Measurements from ENCODE around the gene CPNE4. TPM values are rescaled to one million over a fixed set of nuclear protein-coding genes. Genes with fewer than 3 reads are reported as not detected.

CPNE4 gene
- total and polyA plus RNA-seq, 8 donors, result 0.14 to 1.7 (median 0.66) TPM

- WGBS, 2 donors, result 56 to 63% methylated on average over 1 of the region's 1 CpG
- no peak overlapping the region for H3K27ac ChIP-seq
- H3K4me1 ChIP-seq, result no peaks in the 10 kb centered on the region
- FAIRE-seq, result no peak
- no peaks in the 10 kb centered on the region for H3K36me3 ChIP-seq
- no peak for DNase-seq
- no peaks in the 10 kb centered on the region for H3K9me3 ChIP-seq
- no peaks in the 10 kb centered on the region for H3K27me3 ChIP-seq
- ATAC-seq, result no peak
- no peak for TF ChIP-seq CTCF (IDR thresholded peaks at IDR 0.05)
- intact Hi-C loops (cut with DNase I), result no loop called here
- H3K4me3 ChIP-seq, result no peak overlapping the region
Observed at GRCh38 chr3:131901686-131902085, 133.1 kb downstream of the CPNE4 start.

GRCh38 chr3:131900891-131901290 lies 133.9 kb downstream of the CPNE4 start:
- no peak for FAIRE-seq
- no peaks in the 10 kb centered on the region for H3K27me3 ChIP-seq
- H3K27ac ChIP-seq, result no peak overlapping the region
- intact Hi-C loops (cut with DNase I), result no loop called here
- no peak for TF ChIP-seq CTCF (IDR thresholded peaks at IDR 0.05)
- 38 to 44% methylated on average over 1 of the region's 1 CpG for WGBS, 2 donors
- no peaks in the 10 kb centered on the region for H3K4me1 ChIP-seq
- H3K9me3 ChIP-seq, result no peaks in the 10 kb centered on the region
- ATAC-seq, result no peak
- DNase-seq, result no peak
- H3K4me3 ChIP-seq, result no peak overlapping the region
- no peaks in the 10 kb centered on the region for H3K36me3 ChIP-seq

GRCh38 chr3:131899021-131899420 lies 135.8 kb downstream of the CPNE4 start:
- intact Hi-C loops (cut with DNase I), result no loop called here
- Histone ChIP-seq H3K9me3 (no peaks in the 10 kb centered on the region), H3K27ac (no peak overlapping the region), H3K4me3 (no peak overlapping the region), H3K36me3 (no peaks in the 10 kb centered on the region), H3K27me3 (no peaks in the 10 kb centered on the region), H3K4me1 (no peaks in the 10 kb centered on the region)
- ATAC-seq, result no peak
- no peak for FAIRE-seq
- no peak for TF ChIP-seq CTCF (IDR thresholded peaks at IDR 0.05)
- 30 to 35% methylated on average over 5 of the region's 5 CpGs for WGBS, 2 donors
- DNase-seq, result no peak

GRCh38 chr3:131898346-131898745 lies 136.5 kb downstream of the CPNE4 start:
- Histone ChIP-seq H3K27ac (no peak overlapping the region), H3K4me1 (no peaks in the 10 kb centered on the region), H3K4me3 (no peak overlapping the region), H3K9me3 (no peaks in the 10 kb centered on the region), H3K36me3 (no peaks in the 10 kb centered on the region), H3K27me3 (no peaks in the 10 kb centered on the region)
- no peak for DNase-seq
- intact Hi-C loops (cut with DNase I), result no loop called here
- ATAC-seq, result no peak
- TF ChIP-seq CTCF (IDR thresholded peaks at IDR 0.05), result no peak
- no peak for FAIRE-seq

GRCh38 chr3:131896285-131896684 lies 138.5 kb downstream of the CPNE4 start:
- DNase-seq (no peak), ATAC-seq (no peak), FAIRE-seq (no peak)
- H3K27me3 ChIP-seq, result no peaks in the 10 kb centered on the region
- WGBS, 2 donors, result 70 to 84% methylated on average over 1 of the region's 1 CpG
- no peak overlapping the region for H3K4me3 ChIP-seq
- no peak for TF ChIP-seq CTCF (IDR thresholded peaks at IDR 0.05)
- H3K36me3 ChIP-seq, result no peaks in the 10 kb centered on the region
- intact Hi-C loops (cut with DNase I), result no loop called here
- no peak overlapping the region for H3K27ac ChIP-seq
- no peaks in the 10 kb centered on the region for H3K9me3 ChIP-seq
- no peaks in the 10 kb centered on the region for H3K4me1 ChIP-seq
